GM18502 (cell line): ENCODE results near the gene NEURL1B.

Source experiments
- ATAC-seq: cut with Tn5 transposase; IDR thresholded peaks from one replicate; pipeline ENCODE4 v1.9.1; 2021; ENCODE audit warnings: mild to moderate bottlenecking; ENCODE audit not compliant: unreplicated experiment, poor library complexity

The NEURL1B gene

GRCh38 chr5:172608773-172609172, 32.3 kb upstream of the NEURL1B start:
- ATAC-seq = no peak

GRCh38 chr5:172610643-172611042, 30.4 kb upstream of the NEURL1B start:
- ATAC-seq = no peak

GRCh38 chr5:172611913-172612312, 29.1 kb upstream of the NEURL1B start:
- no peak for ATAC-seq

- no peak for ATAC-seq
Observed at GRCh38 chr5:172612771-172613170, 28.3 kb upstream of the NEURL1B start.

- ATAC-seq = no peak
Observed at GRCh38 chr5:172616136-172616535, 24.9 kb upstream of the NEURL1B start.

GRCh38 chr5:172616730-172617129, 24.3 kb upstream of the NEURL1B start:
- no peak for ATAC-seq

- no peak for ATAC-seq
Observed at GRCh38 chr5:172617817-172618216, 23.2 kb upstream of the NEURL1B start.

GRCh38 chr5:172618574-172619365, 22.3 kb upstream of the NEURL1B start:
- no peak for ATAC-seq

GRCh38 chr5:172620506-172620905, 20.6 kb upstream of the NEURL1B start:
- ATAC-seq = no peak

- ATAC-seq = no peak
Observed at GRCh38 chr5:172622091-172623046, 18.7 kb upstream of the NEURL1B start.

- ATAC-seq = no peak
Observed at GRCh38 chr5:172623313-172623980, 17.6 kb upstream of the NEURL1B start.

- ATAC-seq = no peak
Observed at GRCh38 chr5:172624083-172624995, 16.7 kb upstream of the NEURL1B start.

GRCh38 chr5:172624996-172625964, 15.8 kb upstream of the NEURL1B start:
- ATAC-seq = no peak

- ATAC-seq = no peak
Observed at GRCh38 chr5:172626031-172626581, 15.0 kb upstream of the NEURL1B start.

- ATAC-seq = no peak
Observed at GRCh38 chr5:172630082-172630481, 11.0 kb upstream of the NEURL1B start.

GRCh38 chr5:172630482-172630881, 10.6 kb upstream of the NEURL1B start:
- no peak for ATAC-seq

- no peak for ATAC-seq
Observed at GRCh38 chr5:172630986-172631385, 10.1 kb upstream of the NEURL1B start.

GRCh38 chr5:172632346-172633092, 8.5 kb upstream of the NEURL1B start:
- no peak for ATAC-seq
